Endothelial cell (in vitro differentiated cells): ENCODE data around the gene SPG7. TPM values are rescaled to one million over a fixed set of nuclear protein-coding genes. Genes with fewer than 3 reads are reported as not detected.

Experiments used
- DNase-seq: peaks from one replicate; pipeline ENCODE4 v3.0.0; 2021; ENCODE audit warnings: low spot score
- H3K27ac Mint-ChIP-seq: one replicate; pipeline ENCODE4 v1.8.0; 2021; ENCODE audit warnings: mixed read lengths, inconsistent platforms; ENCODE audit not compliant: unreplicated experiment
- H3K27me3 Mint-ChIP-seq: one replicate; pipeline ENCODE4 v1.8.0; 2021; ENCODE audit warnings: mild to moderate bottlenecking, moderate library complexity, mixed read lengths, inconsistent platforms; ENCODE audit not compliant: unreplicated experiment
- H3K36me3 Mint-ChIP-seq: one replicate; pipeline ENCODE4 v1.8.0; 2021; ENCODE audit warnings: mild to moderate bottlenecking, low read depth, mixed read lengths, inconsistent platforms; ENCODE audit not compliant: unreplicated experiment
- H3K4me1 Mint-ChIP-seq: one replicate; pipeline ENCODE4 v1.8.0; 2021; ENCODE audit warnings: mild to moderate bottlenecking, mixed read lengths, inconsistent platforms; ENCODE audit not compliant: unreplicated experiment
- H3K4me3 Mint-ChIP-seq: one replicate; pipeline ENCODE4 v1.8.0; 2021; ENCODE audit warnings: mild to moderate bottlenecking, mixed read lengths, inconsistent platforms; ENCODE audit not compliant: unreplicated experiment
- H3K9me3 Mint-ChIP-seq: one replicate; pipeline ENCODE4 v1.8.0; 2021; ENCODE audit warnings: mixed read lengths, inconsistent platforms; ENCODE audit not compliant: unreplicated experiment
- CTCF ChIP-seq: fragments of 200-600 bp; sonication (generic); IDR thresholded peaks from one replicate; pipeline ENCODE4 v1.5.0; 2021; ENCODE audit warnings: antibody characterized with exemption; ENCODE audit not compliant: unreplicated experiment
- total RNA-seq: library from RNA; stranded (reverse); fragmentation: NEBNext Ultra II Directional; extraction: Animal tissue kit (Norgen Biotek cat#: 25700); gene quantifications from one replicate; pipeline ENCODE4 v1.2.1, GENCODE V29; 2021; ENCODE audit not compliant: unreplicated experiment

The SPG7 gene
- total RNA-seq, 1 donor from 2014 or later: 207 TPM

GRCh38 chr16:89512453-89512852 lies 4.2 kb downstream of the SPG7 start:
- TF ChIP-seq CTCF: no peak
- Mint-ChIP-seq H3K27ac (no peak overlapping the region), H3K4me3 (no peak overlapping the region), H3K36me3 (peaks cover 13% of the 10 kb centered on the region), H3K4me1 (peaks cover 3% of the 10 kb centered on the region), H3K9me3 (no peaks in the 10 kb centered on the region), H3K27me3 (peaks cover 5% of the 10 kb centered on the region)
- no peak for DNase-seq

DNA sequence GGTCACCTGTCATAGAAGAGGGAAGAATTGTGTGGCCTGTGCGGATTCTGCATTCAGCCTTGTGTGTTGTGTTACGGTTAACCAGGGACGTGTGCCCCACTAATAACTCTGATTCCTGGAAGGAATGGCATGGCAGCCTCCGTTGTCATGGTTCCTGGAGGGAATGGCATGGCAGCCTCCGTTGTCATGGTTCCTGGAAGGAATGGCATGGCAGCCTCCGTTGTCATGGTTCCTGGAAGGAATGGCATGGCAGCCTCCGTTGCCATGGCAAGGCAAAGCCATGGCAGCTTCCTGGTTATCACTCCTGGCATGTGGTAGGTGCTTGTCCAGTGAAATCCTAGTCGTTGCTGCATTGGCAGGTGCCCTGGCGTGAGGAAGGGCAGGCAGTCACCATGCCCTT lies 8.9 kb downstream of the SPG7 start:
- no peak for TF ChIP-seq CTCF
- DNase-seq: no peak
- H3K4me1 Mint-ChIP-seq: peaks cover 5% of the 10 kb centered on the region
- H3K4me3 Mint-ChIP-seq: peak overlapping the region; percentile 76
- no peaks in the 10 kb centered on the region for H3K9me3 Mint-ChIP-seq
- peaks cover 1% of the 10 kb centered on the region for H3K27me3 Mint-ChIP-seq
- H3K36me3 Mint-ChIP-seq: peaks cover 39% of the 10 kb centered on the region
- peak overlapping the region; percentile 62 for H3K27ac Mint-ChIP-seq

DNA sequence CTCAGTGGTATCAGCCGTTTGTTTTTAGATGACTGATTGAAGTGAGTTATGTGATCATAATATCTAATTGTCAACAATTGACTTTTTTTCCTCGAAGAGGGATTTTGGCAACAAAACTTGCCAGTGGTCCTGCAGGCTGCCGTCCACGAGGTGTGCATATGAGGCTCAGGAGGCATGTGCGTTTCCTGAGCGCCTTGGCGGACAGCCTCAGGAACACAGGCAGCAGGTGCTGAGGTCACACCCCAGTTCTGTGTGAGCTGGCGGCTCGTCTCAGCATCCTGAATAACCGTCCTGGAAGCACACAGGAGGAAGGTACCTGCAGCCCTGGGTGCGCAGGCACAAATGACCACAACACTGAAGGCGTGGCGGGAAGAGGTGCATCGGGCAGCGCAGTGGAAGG lies 11.7 kb downstream of the SPG7 start:
- peaks cover 32% of the 10 kb centered on the region for H3K4me1 Mint-ChIP-seq
- H3K9me3 Mint-ChIP-seq: no peaks in the 10 kb centered on the region
- H3K36me3 Mint-ChIP-seq: peaks cover 37% of the 10 kb centered on the region
- no peak for TF ChIP-seq CTCF
- no peak overlapping the region for H3K4me3 Mint-ChIP-seq
- no peak for DNase-seq
- H3K27ac Mint-ChIP-seq: peak overlapping the region; percentile 13
- H3K27me3 Mint-ChIP-seq: peaks cover 6% of the 10 kb centered on the region

DNA sequence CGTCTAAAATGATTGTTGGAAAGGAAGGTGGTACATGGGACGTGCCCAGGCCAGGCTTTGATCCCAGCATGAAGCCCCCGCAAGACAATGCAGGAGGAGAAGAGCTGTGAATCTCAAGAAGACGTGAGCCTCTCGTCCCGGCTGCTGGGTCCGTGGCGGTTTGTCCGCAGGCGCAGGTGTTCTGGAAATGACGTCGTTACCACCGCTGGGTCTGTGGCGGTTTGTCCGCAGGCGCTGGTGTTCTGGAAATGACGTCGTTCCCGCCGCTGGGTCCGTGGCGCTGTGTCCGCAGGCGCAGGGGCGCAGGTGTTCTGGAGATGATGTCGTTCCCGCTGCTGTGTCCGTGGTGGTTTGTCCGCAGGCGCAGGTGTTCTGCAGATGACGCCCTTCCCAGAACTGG lies 14.1 kb downstream of the SPG7 start:
- H3K27me3 Mint-ChIP-seq: peaks cover 9% of the 10 kb centered on the region
- DNase-seq: no peak
- H3K9me3 Mint-ChIP-seq: no peaks in the 10 kb centered on the region
- peaks cover 49% of the 10 kb centered on the region for H3K4me1 Mint-ChIP-seq
- H3K4me3 Mint-ChIP-seq: no peak overlapping the region
- no peak for TF ChIP-seq CTCF
- no peak overlapping the region for H3K27ac Mint-ChIP-seq
- H3K36me3 Mint-ChIP-seq: peaks cover 45% of the 10 kb centered on the region

GRCh38 chr16:89523680-89524344 lies 15.6 kb downstream of the SPG7 start:
- Mint-ChIP-seq H3K4me3 (peak overlapping the region; percentile 87), H3K9me3 (no peaks in the 10 kb centered on the region), H3K27ac (peak overlapping the region; percentile 98), H3K36me3 (peaks cover 33% of the 10 kb centered on the region), H3K4me1 (peaks cover 56% of the 10 kb centered on the region), H3K27me3 (peaks cover 9% of the 10 kb centered on the region)
- no peak for TF ChIP-seq CTCF
- DNase-seq: peak; percentile 58
